AG04449 (cell line): ENCODE results near the gene MYRF.

Experiments
- CTCF ChIA-PET: fragments of 350-600 bp; formaldehyde crosslinking; extraction: SDS; loops from one replicate; lab custom pipeline; 2021; ENCODE audit warnings: antibody characterized with exemption; lab: Yijun Ruan, JAX
- POLR2A ChIA-PET: fragments of 400-600, 350-600 bp; formaldehyde crosslinking; extraction: SDS; loops from one replicate; lab custom pipeline; 2020; ENCODE audit warnings: antibody characterized with exemption, inconsistent platforms; lab: Yijun Ruan, JAX
- DNase-seq: peaks from one replicate; pipeline ENCODE4 v3.0.0-alpha.2; 2010; ENCODE audit warnings: low read depth, low spot score
- H3K4me3 ChIP-seq: 2 replicates; pipeline ENCODE4 v1.5.1; 2011; ENCODE audit warnings: low read depth, mild to moderate bottlenecking, control low read depth, low read length
- CTCF ChIP-seq: IDR thresholded peaks from one replicate; pipeline ENCODE4 v1.5.1; 2011; ENCODE audit warnings: mild to moderate bottlenecking, moderate library complexity, low read length, control low read depth, inconsistent platforms; ENCODE audit not compliant: insufficient read depth; ENCODE audit errors: missing control alignments

Gene MYRF

DNA sequence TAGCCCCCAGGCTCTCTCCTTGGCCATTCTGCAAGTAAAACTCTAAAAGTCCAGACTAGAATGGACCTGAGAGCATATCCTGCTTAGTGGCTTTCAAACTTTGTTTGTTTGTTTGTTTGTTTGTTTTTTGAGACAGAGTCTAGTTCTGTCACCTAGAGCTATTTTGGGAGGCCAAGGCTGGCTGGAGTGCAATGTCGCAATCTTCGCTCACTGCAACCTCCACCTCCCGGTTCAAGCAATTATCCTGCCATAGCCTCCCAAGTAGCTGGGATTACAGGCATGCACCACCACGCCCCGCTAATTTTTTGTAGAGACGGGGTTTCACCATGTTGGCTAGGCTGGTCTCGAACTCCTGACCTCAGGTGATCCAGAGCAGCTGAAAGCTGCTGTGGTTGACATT lies 43.3 kb upstream of the MYRF start:
- no peak overlapping the region for H3K4me3 ChIP-seq
- CTCF ChIA-PET, result interaction anchor here (0.8 to 3.8 kb wide), 6 partner anchors 10 to 28 kb away, joined by 3 to 16 read pairs (median 4); no protein-coding TSS in a partner anchor
- DNase-seq, result no peak
- POLR2A ChIA-PET, result no interaction called here
- TF ChIP-seq CTCF, result no peak

DNA sequence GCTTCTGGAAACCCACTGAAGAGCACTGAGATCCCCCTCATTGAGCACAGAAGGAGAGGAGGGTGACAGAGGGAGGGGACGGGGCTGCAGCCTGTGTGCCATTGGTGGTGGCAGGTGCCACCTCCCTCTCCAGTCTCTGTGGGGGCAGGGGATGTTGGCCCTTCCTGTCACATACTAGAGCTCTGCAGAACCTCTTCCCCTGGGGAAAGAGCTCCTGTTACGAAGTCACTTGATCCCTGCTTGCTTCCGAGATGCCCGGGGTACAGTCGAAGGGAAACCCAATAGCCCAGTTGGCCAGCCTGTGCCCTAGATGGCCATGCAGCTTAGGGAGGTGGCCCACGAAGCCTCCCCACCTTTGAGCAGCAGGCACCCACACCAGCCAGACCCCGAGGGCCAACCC lies 42.9 kb upstream of the MYRF start:
- POLR2A ChIA-PET, result no interaction called here
- H3K4me3 ChIP-seq, result no peak overlapping the region
- TF ChIP-seq CTCF, result no peak
- DNase-seq, result no peak
- CTCF ChIA-PET, result interaction anchor here (0.8 to 3.8 kb wide), 6 partner anchors 9 to 28 kb away, joined by 3 to 16 read pairs (median 4); no protein-coding TSS in a partner anchor

GRCh38 chr11:61710019-61710418 lies 42.4 kb upstream of the MYRF start:
- CTCF ChIA-PET, result interaction anchor here (1.1 to 3.8 kb wide), 6 partner anchors 9 to 29 kb away, joined by 3 to 16 read pairs (median 3); no protein-coding TSS in a partner anchor
- no peak for DNase-seq
- H3K4me3 ChIP-seq, result no peak overlapping the region
- no peak for TF ChIP-seq CTCF
- POLR2A ChIA-PET, result no interaction called here

DNA sequence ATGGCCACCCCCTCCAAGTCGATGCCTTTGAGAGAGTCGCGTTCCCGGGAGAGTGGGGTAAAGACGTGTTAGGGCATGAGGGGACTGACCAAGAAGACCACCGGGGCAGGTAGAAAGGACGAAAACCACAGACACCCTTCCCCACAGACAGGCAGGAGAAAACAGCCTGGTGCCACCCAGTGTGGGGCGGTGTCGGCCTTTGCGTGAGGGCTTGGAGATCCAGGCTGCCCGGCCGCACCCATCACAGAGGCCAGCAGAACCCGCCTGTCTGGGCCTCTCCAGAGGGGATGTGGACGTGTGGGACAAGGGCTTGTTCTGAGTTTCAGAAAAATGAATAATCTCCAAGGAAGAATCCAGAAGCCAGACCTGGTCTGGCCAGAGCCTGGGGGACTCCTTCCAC lies 41.4 kb upstream of the MYRF start:
- no peak overlapping the region for H3K4me3 ChIP-seq
- no peak for TF ChIP-seq CTCF
- DNase-seq, result no peak
- CTCF ChIA-PET, result interaction anchor here (1.2 to 3.8 kb wide), 3 partner anchors 8 to 23 kb away, joined by 3 to 16 read pairs (median 3); no protein-coding TSS in a partner anchor
- POLR2A ChIA-PET, result no interaction called here

GRCh38 chr11:61711498-61711897 lies 40.9 kb upstream of the MYRF start:
- no peak for TF ChIP-seq CTCF
- POLR2A ChIA-PET, result no interaction called here
- H3K4me3 ChIP-seq, result no peak overlapping the region
- DNase-seq, result no peak
- CTCF ChIA-PET, result interaction anchor here (1.2 to 1.8 kb wide), 2 partner anchors 22 kb away, joined by 3 to 9 read pairs; no protein-coding TSS in a partner anchor

GRCh38 chr11:61712314-61712713 lies 40.1 kb upstream of the MYRF start:
- POLR2A ChIA-PET, result no interaction called here
- CTCF ChIA-PET, result interaction anchor here (1.0 to 1.8 kb wide), 4 partner anchors 13 to 266 kb away, joined by 3 to 9 read pairs (median 4); no protein-coding TSS in a partner anchor
- no peak for TF ChIP-seq CTCF
- no peak for DNase-seq
- H3K4me3 ChIP-seq, result no peak overlapping the region
